ENCODE data around the gene LAT. TPM values are rescaled to one million over a fixed set of nuclear protein-coding genes. Genes with fewer than 3 reads are reported as not detected.

LAT gene
- total and polyA plus RNA-seq, 2 donors (not counting 3 experiments of a cell fraction or from before 2014, with no cell fraction given) = 4.5 to 5.9 TPM

DNA sequence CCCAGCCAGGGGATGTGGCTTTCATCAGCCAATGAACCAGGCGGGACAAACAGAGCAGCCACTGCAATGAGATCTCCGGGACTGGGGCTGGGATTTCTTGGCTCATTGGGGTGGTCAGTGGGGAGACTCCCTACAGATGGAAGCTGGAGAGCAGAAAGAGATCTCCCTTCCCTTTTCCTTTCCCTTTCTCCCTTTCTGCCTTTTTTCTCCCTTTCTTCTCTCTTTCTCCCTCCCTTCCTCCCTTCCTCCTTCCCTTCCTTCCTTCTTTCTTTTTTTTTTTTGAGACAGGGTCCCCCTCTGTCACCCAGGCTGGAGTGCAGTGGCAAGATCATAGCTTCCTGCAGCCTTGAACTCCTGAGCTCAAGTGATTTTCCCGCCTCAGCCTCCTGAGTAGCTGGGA lies 14.0 kb downstream of the LAT start:
- Histone ChIP-seq H3K4me1 (ENCODE audit: control insufficient read depth, extremely low read depth, insufficient read depth, low read length) (no peaks in the 10 kb centered on the region), H3K9ac (replicated peaks; ENCODE audit: extremely low read depth, insufficient read depth, low read length) (no peak overlapping the region), H3K4me3 (replicated peaks in 1 of 3; ENCODE audit: insufficient read depth in 1 of 3, low read depth in 1 of 3, low read length in 3 of 3) (no peak overlapping the region), H3K27ac (ENCODE audit: insufficient read depth, low read depth, low read length) (no peak overlapping the region), H2AFZ (ENCODE audit: low read depth, low read length) (no peak overlapping the region), H3K9me1 (replicated peaks; ENCODE audit: control insufficient read depth, extremely low read depth, insufficient read depth, low read length) (no peaks in the 10 kb centered on the region), H3K79me2 (ENCODE audit: control insufficient read depth, insufficient read depth, low read length) (no peaks in the 10 kb centered on the region), H3K9me3 (replicated peaks; ENCODE audit: control insufficient read depth, insufficient read depth, low read length) (no peaks in the 10 kb centered on the region), H3K27me3 (ENCODE audit: control insufficient read depth in 2 of 2, insufficient read depth in 2 of 2, low read length in 2 of 2) (no peaks in the 10 kb centered on the region), H4K20me1 (replicated peaks; ENCODE audit: control insufficient read depth, extremely low read depth, insufficient read depth, low read length) (no peaks in the 10 kb centered on the region), H3K36me3 (ENCODE audit: control insufficient read depth in 2 of 2, extremely low read depth in 1 of 2, insufficient read depth in 2 of 2, low read length in 2 of 2) (no peaks in the 10 kb centered on the region), H3K4me2 (ENCODE audit: insufficient read depth, low read length) (no peak overlapping the region)
- BruUV-seq (replicated peaks) = no TSS peak
- FAIRE-seq = no peak
- TF ChIP-seq EZH2 (IDR thresholded peaks at IDR 0.05; ENCODE audit: borderline replicate concordance, low read depth, low read length, severe bottlenecking) = no peak
- no peak for TF ChIP-seq MYC (IDR thresholded peaks at IDR 0.05; ENCODE audit: low read depth, low read length)
- TF ChIP-seq, protein P1, sequence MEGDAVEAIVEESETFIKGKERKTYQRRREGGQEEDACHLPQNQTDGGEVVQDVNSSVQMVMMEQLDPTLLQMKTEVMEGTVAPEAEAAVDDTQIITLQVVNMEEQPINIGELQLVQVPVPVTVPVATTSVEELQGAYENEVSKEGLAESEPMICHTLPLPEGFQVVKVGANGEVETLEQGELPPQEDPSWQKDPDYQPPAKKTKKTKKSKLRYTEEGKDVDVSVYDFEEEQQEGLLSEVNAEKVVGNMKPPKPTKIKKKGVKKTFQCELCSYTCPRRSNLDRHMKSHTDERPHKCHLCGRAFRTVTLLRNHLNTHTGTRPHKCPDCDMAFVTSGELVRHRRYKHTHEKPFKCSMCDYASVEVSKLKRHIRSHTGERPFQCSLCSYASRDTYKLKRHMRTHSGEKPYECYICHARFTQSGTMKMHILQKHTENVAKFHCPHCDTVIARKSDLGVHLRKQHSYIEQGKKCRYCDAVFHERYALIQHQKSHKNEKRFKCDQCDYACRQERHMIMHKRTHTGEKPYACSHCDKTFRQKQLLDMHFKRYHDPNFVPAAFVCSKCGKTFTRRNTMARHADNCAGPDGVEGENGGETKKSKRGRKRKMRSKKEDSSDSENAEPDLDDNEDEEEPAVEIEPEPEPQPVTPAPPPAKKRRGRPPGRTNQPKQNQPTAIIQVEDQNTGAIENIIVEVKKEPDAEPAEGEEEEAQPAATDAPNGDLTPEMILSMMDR (IDR thresholded peaks at IDR 0.05; ENCODE audit: extremely low read depth in 1 of 2, insufficient read depth in 1 of 2, low read depth in 1 of 2, low read length in 2 of 2) = no peak
- TF ChIP-seq POLR2AphosphoS5 (IDR thresholded peaks at IDR 0.05; ENCODE audit: insufficient read depth, low read depth, low read length) = no peak
- no peak for TF ChIP-seq JUN (IDR thresholded peaks at IDR 0.05; ENCODE audit: borderline replicate concordance, insufficient read depth, insufficient read length, low read depth)
- no peak for TF ChIP-seq POLR2A (IDR thresholded peaks at IDR 0.05; ENCODE audit: low read depth, low read length)
- TF ChIP-seq, protein P2, sequence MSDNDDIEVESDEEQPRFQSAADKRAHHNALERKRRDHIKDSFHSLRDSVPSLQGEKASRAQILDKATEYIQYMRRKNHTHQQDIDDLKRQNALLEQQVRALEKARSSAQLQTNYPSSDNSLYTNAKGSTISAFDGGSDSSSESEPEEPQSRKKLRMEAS (IDR thresholded peaks at IDR 0.05; ENCODE audit: insufficient read depth, insufficient read length) = no peak
- TF ChIP-seq FOS (IDR thresholded peaks at IDR 0.05; ENCODE audit: borderline replicate concordance, insufficient read depth, low read length) = no peak
- TF ChIP-seq GATA2 (IDR thresholded peaks at IDR 0.05; ENCODE audit: insufficient read depth, insufficient read length, low read depth, low read length) = no peak
- ChIA-PET POLR2A (no interaction called here), CTCF (interaction anchor here (2.6 kb wide), 1 partner anchor 25 kb away, joined by 7 read pairs; no protein-coding TSS in a partner anchor)
- no peak for DNase-seq (ENCODE audit: low read depth, low spot score)
- intact Hi-C loops (cut with micrococcal nuclease) = no loop called here
- dilution Hi-C loops (cut with MboI; ENCODE audit: extremely low pct_ligation_motif_present, low sequenced_read_pairs) = no loop called here
